Measurements from ENCODE around the gene APAF1. TPM values are rescaled to one million over a fixed set of nuclear protein-coding genes. Genes with fewer than 3 reads are reported as not detected.

The APAF1 gene
- total RNA-seq, 1 donor from 2014 or later: 24.3 TPM

DNA sequence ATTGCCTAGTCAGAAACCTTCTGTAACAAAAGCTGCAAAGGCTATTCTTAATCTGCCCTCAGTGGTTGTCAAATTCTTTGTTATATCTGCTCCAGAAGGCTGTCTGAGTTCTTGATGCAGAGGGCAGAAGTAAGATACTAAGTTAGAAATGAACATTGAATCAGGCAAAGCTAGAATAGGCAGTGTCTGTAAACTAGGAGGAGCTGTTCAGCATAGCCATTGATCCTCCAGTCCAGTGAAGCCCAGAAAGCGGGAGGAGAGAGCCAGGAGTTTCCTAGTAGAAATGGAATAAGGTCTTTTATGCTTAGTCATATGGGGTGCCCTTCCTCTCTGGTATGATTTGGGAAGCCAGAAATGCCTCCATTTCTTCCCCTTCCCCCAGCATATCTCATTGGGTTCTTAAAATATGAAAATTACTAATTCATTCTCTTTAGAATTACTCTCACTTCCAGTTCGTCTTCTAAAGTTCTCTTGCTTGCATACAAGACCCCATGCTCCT lies 76.2 kb downstream of the APAF1 start:
- Histone ChIP-seq H3K9me3 (no peaks in the 10 kb centered on the region), H3K36me3 (peaks cover 70% of the 10 kb centered on the region), H3K4me1 (no peaks in the 10 kb centered on the region), H3K27me3 (ENCODE audit: low read depth) (no peaks in the 10 kb centered on the region), H3K4me3 (no peak overlapping the region), H3K27ac (no peak overlapping the region)
- ATAC-seq (no peak), DNase-seq (no peak)
- intact Hi-C loops (cut with DNase I): no loop called here
- TF ChIP-seq, protein P1, sequence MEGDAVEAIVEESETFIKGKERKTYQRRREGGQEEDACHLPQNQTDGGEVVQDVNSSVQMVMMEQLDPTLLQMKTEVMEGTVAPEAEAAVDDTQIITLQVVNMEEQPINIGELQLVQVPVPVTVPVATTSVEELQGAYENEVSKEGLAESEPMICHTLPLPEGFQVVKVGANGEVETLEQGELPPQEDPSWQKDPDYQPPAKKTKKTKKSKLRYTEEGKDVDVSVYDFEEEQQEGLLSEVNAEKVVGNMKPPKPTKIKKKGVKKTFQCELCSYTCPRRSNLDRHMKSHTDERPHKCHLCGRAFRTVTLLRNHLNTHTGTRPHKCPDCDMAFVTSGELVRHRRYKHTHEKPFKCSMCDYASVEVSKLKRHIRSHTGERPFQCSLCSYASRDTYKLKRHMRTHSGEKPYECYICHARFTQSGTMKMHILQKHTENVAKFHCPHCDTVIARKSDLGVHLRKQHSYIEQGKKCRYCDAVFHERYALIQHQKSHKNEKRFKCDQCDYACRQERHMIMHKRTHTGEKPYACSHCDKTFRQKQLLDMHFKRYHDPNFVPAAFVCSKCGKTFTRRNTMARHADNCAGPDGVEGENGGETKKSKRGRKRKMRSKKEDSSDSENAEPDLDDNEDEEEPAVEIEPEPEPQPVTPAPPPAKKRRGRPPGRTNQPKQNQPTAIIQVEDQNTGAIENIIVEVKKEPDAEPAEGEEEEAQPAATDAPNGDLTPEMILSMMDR (IDR thresholded peaks at IDR 0.05): no peak

DNA sequence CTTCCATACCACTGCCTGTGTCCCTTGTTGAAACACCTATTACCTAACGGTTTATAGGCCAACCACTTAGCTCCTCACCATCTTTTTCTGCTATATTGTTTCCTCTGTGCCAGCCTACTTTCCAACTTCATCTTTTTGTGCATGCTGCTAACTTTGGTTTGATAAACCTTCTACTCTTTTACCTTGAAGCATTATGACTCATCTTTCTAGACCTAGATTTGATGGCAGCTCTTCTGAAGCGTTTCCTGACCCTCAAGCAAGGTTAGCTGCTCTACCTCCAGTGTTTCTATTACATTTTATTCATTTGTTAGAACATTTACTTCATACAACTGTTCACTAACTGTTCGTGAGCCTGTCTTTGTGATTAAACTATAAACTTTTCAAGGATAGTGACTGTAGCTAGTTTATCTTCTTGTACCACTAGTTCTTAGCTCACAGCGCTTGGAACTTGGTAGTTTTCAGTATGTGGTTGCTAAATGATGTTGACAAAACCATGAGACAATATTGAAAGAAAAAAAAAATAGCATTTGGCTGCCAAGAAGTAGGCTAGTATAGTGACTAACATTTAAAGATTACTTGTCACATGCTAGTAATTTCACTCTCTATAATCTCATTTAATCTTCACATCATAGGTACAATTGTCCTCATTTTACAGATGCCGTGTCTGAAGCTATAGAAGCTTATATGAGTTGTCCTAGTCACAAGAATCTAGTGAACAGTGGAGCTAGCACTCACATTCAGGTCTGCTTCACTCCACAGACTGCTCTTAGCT lies 79.5 kb downstream of the APAF1 start:
- TF ChIP-seq, protein P1 (IDR thresholded peaks at IDR 0.05): no peak
- no peaks in the 10 kb centered on the region for H3K4me1 ChIP-seq
- DNase-seq (no peak), ATAC-seq (no peak)
- intact Hi-C loops (cut with DNase I): no loop called here
- no peaks in the 10 kb centered on the region for H3K9me3 ChIP-seq
- no peaks in the 10 kb centered on the region for H3K27me3 ChIP-seq (ENCODE audit: low read depth)
- no peak overlapping the region for H3K27ac ChIP-seq
- peaks cover 83% of the 10 kb centered on the region for H3K36me3 ChIP-seq
- no peak overlapping the region for H3K4me3 ChIP-seq

- TF ChIP-seq, protein P1 (IDR thresholded peaks at IDR 0.05): no peak
- Histone ChIP-seq H3K27me3 (ENCODE audit: low read depth) (no peaks in the 10 kb centered on the region), H3K4me1 (no peaks in the 10 kb centered on the region), H3K27ac (no peak overlapping the region), H3K9me3 (no peaks in the 10 kb centered on the region), H3K36me3 (peaks cover 94% of the 10 kb centered on the region), H3K4me3 (no peak overlapping the region)
- intact Hi-C loops (cut with DNase I): no loop called here
- DNase-seq: no peak
- peak in 1 of 2 donors; percentile 61 for ATAC-seq
Measured at GRCh38 chr12:98725476-98726247, 80.6 kb downstream of the APAF1 start.

GRCh38 chr12:98727196-98727595 lies 82.1 kb downstream of the APAF1 start:
- Histone ChIP-seq H3K36me3 (peaks cover 99% of the 10 kb centered on the region), H3K9me3 (no peaks in the 10 kb centered on the region), H3K4me1 (no peaks in the 10 kb centered on the region), H3K27ac (no peak overlapping the region), H3K27me3 (ENCODE audit: low read depth) (no peaks in the 10 kb centered on the region), H3K4me3 (no peak overlapping the region)
- TF ChIP-seq, protein P1 (IDR thresholded peaks at IDR 0.05): no peak
- intact Hi-C loops (cut with DNase I): no loop called here
- no peak for ATAC-seq
- DNase-seq: no peak

- Histone ChIP-seq H3K27me3 (ENCODE audit: low read depth) (no peaks in the 10 kb centered on the region), H3K9me3 (no peaks in the 10 kb centered on the region), H3K4me1 (no peaks in the 10 kb centered on the region), H3K27ac (no peak overlapping the region), H3K36me3 (peaks cover 94% of the 10 kb centered on the region), H3K4me3 (no peak overlapping the region)
- ATAC-seq: no peak
- intact Hi-C loops (cut with DNase I): no loop called here
- DNase-seq: no peak
- TF ChIP-seq, protein P1 (IDR thresholded peaks at IDR 0.05): no peak
Measured at GRCh38 chr12:98730412-98730811, 85.3 kb downstream of the APAF1 start.

All from lower lobe of right lung (tissue), 2 donors.